ENCODE results near the gene SBK1.
A peak's percentile ranks its signal among the peaks of the same experiment; 100 is the strongest.
"Not testable (repeated sequence)": the region's sequence is repeated elsewhere in the genome, so short reads cannot be mapped to it uniquely, and the experiment has no call there.

The SBK1 gene

DNA sequence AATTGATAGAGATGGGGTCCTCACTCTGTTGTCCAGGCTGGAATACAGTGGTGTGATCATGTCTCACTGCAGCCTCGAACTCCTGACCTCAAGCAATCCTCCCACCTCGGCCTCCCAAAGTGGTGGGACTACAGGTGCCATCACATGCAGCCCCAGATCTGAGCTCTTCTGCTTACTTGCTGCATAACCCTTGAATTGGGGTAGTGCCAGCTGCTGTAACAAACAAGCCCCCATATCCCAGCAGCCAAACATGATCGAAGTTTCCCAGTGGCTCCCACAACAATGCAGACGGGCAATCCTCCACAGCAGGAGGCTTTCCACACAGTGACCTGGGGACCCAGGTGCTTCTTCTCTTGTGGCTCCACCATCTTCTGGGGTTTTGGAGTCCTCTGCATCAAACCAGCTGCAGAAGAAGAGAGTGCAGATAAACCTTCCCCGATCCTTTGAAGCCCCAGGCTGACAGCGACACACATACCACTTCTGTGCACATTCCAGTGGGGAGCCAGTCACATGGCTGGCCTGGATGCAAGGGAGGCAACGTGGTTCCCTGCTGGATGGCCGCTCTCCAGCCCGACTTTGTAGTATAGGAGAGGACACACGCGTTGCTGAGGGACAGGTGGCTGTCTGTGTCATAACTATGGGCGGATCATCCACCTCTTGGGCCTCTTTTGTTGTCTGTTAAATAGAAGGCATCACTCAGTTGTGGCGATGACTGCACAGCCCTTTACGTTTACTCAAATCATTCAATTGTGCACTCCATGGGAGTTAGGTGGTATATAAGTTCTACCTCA, 16.7 kb downstream of the SBK1 start:
- DNase-seq (ENCODE audit: low read depth in 2 of 2): no peak

DNA sequence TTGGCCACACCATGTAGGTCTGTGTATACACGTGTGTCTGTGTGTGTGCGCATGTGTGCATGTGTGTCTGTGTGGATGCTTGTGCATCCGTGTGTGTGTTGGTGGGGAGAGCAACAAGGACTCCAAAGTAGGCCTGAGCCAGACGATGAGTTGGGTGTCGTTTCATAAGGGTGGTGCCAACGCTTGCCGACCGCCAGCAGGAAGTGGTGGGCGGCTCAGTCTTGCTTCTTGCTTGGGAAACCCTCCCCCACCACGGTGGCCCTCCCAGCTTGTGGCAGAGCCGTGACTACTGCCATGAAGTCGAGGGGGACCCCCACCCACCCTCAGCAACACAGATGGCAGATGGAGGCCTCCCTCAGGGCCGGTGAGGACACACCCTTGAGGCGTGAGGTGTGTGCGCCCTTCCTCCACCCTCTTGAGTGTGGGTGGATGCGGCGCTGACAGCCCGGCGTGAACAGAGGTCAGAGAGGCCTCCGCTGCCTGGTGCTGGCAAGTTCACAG, 17.5 kb downstream of the SBK1 start:
- DNase-seq (ENCODE audit: low read depth in 2 of 2): no peak

DNA sequence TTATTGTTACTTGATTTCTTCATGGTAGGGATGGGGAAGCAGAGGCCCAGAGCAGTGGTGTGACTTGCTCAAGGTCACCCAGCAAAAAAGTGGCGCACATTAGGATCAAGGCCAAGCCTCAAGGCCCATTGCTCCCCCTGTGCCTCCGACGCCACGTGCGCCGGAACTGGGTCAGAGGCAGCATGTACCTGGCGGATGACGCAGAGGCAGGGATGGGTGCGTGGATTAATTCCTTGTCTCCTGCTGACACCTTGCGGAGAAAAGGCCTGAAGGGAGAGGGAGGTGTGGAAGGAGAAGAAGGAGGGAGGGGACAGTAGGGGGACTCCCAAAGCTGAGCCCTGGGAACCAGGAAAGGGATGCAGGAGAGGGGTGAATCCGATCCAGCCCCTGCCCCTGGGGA, 18.5 kb downstream of the SBK1 start:
- no peak for DNase-seq (ENCODE audit: low read depth in 2 of 2)

DNA sequence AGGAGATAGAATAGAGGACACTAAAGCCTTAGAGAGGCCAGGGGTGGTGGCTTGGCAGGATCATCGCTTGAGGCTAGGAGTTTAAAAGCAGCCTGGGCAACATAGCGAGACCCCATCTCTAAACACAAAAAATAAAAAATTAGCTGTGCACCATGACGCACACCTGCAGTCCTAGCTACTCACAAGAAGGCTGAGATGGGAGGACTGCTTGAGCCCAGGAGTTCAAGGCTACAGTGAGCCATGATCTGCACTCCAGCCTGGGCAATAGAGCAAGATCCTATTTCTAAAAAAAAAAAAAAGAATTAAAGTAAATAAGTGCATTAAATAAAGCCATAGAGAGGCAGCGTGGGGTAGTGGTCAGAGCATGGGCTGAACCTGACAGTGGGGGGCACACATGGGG, 19.1 kb downstream of the SBK1 start:
- no peak for DNase-seq (ENCODE audit: low read depth in 2 of 2)

- no peak for DNase-seq (ENCODE audit: low read depth in 2 of 2)
These were observed 19.6 kb downstream of the SBK1 start for GRCh38 chr16:28311913-28312312.

DNA sequence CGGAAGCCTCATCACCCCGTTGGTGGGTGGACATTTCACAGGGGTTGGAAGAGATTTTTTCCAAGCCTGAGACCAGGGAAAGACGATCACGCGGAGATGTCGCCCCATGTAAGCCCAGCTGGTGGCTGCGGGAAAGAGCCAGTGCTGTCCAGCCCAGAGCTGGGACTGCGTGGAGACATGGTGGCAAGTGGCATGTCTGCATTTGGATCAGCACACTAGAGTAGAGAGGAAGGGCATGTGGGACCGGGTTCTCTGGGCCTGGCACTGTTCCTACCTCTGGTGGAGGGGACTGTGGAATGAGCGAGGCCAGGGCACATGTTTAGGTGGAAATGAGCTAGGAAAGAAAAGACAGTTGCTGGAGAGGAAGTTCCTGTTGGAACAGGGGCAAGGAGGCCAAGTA, 20.0 kb downstream of the SBK1 start:
- no peak for DNase-seq (ENCODE audit: low read depth in 2 of 2)

DNA sequence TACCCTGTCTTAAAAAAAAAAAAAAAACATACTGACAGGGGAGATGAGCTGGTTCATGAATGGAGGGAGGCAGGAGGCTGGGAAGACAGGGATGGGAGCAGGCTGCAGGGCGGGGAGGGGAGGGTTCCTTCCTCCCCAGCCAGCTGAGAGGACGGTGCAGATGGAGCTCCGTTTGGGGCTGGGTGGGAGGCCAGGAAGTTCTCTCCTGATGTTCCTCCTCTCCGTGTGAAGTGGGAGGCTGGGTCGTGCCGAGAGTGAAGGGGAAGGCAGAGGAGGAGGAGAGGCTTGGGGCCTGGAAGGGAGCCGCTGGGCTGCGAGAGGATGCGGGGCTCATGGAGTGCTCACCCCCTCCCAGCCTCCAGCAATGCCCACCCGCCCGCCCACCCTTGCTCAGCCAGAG, 21.3 kb downstream of the SBK1 start:
- no peak for DNase-seq (ENCODE audit: low read depth in 2 of 2)

DNA sequence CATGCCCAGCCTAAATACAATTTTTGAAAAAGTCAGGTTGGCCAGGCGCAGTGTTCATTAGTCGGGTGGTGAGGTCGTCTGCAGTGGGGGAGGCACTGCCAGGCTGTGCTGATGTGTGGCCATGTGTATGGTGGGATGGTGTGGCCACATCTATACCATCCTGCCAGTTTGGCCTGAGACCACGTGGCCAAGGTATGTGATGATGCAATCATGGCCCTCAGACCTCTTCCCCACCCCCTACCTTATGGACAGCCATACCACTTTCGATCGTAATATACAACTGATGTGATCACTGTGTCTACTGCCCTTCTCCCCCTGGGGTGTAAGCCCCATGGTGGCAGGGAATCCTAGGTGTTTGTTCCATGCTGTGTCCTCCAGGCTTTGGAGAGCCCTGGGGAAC, 23.7 kb downstream of the SBK1 start:
- DNase-seq (ENCODE audit: low read depth in 2 of 2): no peak

- DNase-seq (ENCODE audit: low read depth in 2 of 2): peak in 1 of 2 experiments; percentile 7
These were observed 24.9 kb downstream of the SBK1 start for GRCh38 chr16:28317040-28317880.

GRCh38 chr16:28318042-28318744, 25.9 kb downstream of the SBK1 start:
- no peak for DNase-seq (ENCODE audit: low read depth in 2 of 2)

GRCh38 chr16:28319476-28320022, 27.2 kb downstream of the SBK1 start:
- DNase-seq (ENCODE audit: low read depth in 2 of 2): no peak

GRCh38 chr16:28320023-28320561, 27.8 kb downstream of the SBK1 start:
- no peak for DNase-seq (ENCODE audit: low read depth in 2 of 2)

DNA sequence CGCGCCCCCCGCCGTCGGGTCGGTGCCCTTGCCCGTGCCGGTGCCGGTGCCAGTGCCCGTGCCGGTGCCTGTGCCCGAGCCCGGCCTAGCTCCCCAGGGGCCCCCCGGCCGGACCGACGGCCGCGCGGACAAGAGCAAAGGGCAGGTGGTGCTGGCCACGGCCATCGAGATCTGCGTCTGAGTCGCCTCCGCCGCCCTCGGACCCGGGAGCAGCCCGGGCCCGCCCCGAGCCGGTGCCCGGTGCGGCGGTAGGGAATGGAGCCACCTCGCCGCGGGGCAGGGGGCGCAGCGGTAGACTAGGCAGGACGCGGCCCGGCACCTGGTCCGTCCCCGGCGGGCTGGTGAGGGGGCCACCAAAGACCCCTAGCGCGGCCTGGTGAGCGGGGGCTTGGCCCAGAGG, 28.4 kb downstream of the SBK1 start:
- no peak for DNase-seq (ENCODE audit: low read depth in 2 of 2)

DNA sequence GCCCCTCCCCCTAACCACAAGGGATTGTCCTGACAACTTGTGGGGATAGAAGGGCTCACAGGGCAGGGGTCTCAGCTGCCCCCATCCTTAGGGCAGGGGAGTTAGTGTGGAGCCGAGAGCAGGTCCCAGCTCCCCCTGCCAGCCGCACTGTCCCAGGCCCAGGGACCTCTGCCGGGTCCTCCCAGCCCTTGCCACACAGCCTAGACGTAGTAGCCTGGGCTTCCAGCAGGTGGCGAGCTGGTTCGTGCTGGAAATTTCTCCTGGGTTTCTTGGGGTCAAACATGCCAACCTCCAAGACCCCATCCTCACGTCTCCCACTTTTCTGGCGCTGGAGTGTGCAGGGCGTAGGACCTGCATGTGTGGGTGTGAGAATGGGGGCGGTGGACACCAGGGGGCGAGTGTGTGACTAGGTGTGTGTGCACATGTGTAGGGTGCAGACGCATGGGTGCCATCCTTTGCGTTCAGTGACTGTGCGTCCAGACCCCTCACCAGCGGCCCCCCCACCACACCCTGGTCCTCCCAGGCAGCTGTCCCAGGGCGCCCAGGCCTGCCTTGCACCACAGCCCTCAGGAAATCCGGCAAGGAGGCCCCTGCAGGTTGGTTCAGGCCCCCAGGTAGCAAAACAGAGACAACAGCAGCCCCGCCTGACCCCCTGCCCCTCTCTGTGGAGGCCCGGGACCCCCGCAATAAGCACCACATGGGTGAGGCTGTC, 29.5 kb downstream of the SBK1 start:
- DNase-seq (ENCODE audit: low read depth in 2 of 2): no peak

GRCh38 chr16:28324235-28324886, 32.0 kb downstream of the SBK1 start:
- DNase-seq (ENCODE audit: low read depth in 2 of 2): no peak

DNA sequence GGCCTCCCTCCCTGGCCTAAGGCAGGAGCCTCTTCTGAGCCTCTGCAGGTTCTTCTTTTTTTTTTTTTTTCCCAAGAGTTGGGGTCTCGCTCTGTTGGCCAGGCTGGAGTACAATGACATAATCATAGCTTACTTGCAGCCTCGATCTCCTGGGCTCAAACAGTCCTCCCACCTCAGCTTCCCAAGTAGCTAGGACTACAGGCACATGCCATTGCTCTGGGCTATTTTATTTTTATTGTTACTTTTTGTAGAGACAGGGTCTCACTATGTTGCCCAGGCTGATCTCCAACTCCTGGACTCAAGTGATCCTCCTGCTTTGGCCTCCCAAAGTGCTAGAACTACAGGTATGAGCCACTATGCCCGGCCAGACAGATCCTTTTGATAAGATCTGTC, 32.6 kb downstream of the SBK1 start:
- no peak for DNase-seq (ENCODE audit: low read depth in 2 of 2)

DNA sequence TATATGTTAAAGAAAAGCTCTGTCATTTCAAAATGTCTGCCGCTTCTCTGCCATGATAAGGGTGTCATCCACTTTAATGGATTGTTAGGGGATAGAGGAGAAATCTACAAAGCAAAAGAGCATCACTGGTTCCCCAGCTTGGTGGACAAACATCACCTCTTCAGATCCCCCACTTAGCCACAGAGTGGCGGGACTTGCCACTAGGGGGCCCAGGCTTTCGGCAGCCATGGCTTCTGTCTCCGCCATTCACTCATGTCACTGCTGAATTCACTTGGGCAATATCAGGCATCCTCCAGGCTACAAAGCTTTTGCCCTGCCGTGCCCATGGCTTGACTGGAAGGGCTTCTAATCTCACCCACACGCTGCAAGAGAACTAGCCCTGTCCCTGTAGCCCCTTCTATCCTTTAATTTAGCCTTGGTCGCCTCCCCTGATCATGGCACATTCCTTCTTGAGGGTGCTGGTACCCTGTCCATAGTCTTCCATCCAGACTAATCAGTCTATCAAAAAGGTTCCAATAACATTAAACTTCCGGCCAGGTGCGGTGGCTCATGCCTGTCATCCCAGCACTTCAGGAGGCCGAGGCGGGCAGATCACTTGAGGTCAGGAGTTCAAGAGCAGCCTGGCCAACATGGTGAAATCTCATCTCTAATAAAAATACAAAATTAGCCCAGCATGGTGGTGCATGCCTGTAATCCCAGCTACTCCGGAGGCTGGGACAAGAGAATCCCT, 34.7 kb downstream of the SBK1 start:
- DNase-seq (ENCODE audit: low read depth in 2 of 2): peak in 1 of 2 experiments; percentile 11

DNA sequence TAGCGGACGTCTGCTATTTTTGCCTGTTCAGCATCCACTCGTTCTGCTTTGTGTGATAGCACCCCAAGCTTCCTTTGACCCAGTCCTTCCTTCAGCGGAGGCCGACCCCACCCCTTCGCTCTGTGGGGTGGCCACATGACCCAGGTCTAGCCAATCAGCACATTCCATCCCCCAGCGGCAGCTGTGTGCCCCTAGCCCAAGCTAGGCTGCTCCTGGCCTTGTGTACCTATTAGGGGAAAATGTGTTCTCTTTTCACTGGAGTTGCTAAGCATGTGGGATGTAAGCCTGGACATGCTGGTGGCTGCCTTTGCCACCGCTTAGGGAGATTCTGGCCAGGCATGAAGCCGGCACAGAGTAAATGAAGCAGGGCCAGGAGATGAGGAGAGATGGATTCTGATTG, 37.9 kb downstream of the SBK1 start:
- DNase-seq (ENCODE audit: low read depth in 2 of 2): not testable (repeated sequence)

DNA sequence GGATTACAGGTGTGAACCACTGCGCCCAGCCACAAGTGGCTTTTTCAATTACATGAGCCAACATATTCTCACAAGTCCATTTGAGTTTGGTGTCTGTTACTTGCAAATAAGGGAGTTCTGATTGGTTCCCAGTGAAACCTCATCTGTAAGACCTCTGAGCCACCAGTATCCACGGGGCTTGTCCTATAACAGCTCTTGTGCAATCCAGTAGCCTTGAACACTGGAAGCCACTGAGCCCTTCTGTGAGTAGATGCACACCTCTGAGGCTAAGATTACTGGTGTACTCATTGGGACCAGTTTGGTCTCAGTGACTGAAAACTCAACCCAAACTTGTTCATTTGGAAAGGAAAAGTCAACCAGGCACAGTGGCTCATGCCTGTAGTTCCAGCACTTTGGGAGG, 38.7 kb downstream of the SBK1 start:
- not testable (repeated sequence) for DNase-seq (ENCODE audit: low read depth in 2 of 2)

- DNase-seq (ENCODE audit: low read depth in 2 of 2): not testable (repeated sequence)
These were observed 40.3 kb downstream of the SBK1 start for GRCh38 chr16:28332632-28333031.

Measured in fibroblast of skin of left quadriceps (primary cell).